HG03139 (cell line): ENCODE data around the gene SUSD3.
A peak's percentile ranks its signal among the peaks of the same experiment; 100 is the strongest.

ENCODE experiments used
- ATAC-seq: cut with Tn5 transposase; IDR thresholded peaks from one replicate; pipeline ENCODE4 v1.9.1; 2021; ENCODE audit not compliant: unreplicated experiment

Gene SUSD3

DNA sequence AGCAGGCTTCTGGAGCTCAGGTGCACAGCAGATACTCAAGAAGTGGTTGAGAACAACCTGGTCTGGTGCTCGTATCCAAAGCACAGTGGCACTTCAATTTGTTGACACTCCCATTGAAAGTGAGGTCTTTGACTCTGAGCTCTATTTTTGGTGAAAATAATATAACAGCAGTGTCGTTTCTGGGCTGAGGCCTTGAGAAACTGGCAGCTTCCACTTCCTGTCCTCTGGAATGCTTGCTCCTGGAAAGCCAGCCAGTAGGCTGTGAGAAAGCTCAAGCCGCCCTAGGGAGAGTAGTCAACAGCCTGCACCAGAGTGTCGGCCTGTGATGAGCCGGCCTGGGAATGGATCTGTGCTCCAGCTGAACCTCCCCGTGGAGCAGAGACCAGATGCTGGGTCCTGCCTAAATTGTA lies 6.8 kb upstream of the SUSD3 start:
- ATAC-seq = no peak

DNA sequence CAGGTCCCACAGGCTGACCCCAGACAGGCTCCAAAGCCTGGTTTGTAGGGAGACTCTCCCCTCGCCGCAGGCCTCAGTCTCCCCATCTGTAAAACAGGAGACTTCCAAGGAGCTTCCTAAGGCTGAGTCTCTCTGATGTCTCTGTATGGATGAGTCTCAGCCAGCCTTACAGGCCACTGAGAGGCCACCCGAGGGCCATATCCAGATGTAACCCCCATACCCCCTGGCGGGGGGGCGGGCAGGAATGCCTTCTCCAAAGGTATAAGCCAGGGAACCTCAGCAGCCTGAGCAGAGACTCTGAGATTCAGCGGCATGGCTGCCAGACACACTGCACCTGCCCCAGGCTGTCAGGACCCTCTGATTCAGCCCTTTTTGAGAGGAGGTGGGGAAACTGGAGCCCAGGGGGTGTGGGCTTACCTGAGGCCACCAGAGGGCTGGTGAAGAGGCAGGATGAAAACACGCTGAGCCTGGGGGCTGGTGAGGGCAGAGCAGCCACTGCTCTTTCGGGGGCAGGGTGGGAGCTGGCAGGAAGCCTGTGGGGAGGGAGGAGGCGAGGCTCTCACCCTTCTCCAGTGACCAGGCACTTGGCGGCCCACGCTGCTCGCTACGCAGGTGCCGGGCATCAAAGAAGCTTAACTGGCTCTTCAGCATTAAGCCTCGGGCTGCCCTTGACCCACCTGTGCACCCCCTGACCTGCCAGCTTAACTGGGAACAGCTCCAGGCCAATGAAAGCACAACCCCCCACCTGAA lies 5.5 kb upstream of the SUSD3 start:
- ATAC-seq = no peak

DNA sequence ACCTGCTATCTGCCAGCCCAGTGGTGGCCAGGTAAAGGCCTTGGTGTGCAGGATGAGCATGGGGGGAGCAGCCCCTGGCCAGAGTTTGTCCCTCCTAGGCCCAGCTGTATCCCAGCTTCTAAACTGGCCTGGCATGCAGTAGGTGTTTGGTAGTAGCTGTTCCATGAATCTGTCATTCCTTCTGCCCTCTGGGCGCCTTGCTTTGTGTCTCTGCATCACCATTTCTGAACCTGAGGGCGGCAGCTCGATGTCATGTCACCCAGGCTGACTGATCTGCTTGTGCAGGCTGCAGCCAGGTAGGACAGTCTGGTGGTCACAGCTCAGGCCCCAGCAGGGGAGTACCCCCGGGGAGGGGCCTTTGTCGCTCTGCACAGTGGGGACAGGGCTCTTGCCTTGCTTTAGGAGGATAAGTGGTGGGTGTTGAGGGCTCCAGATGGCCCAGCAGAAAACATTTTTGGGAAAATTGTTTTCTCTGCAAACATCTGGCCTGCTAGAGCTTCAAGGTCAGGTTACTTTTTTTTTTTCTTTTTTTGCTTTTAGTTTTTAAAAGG lies 4.6 kb upstream of the SUSD3 start:
- ATAC-seq = no peak

DNA sequence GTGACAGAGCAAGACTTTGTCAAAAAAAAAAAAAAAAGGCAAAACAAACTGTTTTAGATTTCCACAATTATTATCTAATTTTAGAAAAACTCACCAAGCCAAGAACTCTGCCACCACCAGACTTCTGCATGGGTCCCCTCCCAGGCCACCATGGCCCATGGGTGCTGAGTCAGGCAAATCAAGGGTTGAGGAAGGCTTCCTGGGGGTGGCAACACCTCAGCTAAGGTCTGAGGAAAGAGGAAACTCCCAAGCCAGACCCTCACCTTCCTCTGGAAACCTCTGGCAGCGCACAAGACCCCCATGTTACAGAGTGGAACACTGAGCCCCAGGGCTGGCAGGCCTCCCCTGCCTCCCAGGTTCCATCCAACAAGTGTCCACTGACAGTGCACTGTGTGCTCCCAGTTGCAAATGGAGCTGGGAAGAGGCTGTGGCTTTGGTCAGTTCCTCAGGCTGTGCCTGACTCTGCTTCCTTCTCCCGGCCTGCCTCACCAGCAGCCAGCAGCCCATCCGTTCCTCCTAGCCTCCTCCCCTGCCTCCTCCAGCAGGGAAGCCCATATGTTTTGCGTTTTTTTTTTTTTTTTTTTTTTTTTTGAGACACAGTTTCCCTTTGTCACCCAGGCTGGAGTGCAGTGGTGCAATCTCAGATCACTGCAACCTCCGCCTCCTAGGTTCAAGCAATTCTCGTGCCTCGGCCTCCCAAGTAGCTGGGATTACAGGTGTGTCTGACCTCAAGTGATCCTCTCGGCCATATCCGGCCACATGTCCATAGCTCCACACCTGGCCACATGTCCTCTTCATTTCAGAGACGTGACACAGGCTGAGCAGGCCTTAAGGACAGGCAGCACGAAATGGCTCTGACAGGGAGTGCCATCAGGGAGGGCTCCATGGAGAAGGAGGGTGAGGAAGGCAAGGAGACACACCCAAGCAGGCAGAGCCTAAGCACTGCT lies 3.5 kb upstream of the SUSD3 start:
- ATAC-seq = no peak

DNA sequence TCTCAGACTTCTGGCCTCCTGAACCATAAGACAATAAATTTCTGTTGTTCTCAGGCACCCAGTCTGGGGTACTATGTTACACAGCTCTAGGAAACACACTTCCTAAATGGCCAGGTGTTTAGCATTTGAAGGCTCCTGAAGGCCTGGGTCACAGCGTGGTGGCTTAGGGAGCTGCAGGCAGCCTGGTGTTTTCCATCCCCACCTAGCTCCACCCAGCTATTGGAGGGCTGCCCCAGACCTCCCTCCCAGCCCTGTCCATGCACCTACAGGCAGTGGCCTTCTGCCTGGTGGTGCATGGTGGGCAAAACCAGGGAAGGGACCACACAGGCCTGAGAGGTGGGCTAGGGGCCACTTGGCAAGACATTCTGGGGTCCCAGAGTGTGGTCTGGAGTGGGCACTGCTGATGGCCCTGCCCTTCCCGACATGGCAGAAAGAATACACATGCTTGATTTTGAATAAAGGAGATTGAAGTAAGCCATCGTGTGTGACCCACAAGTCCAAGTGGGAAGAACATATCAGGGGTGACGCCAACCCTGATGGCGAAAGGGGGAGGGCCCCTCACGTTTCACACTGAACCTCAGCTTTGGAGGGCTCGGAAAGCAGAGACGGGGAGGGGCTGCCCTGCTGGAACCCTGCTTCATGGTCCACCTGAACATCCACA lies 1.3 kb upstream of the SUSD3 start:
- no peak for ATAC-seq

DNA sequence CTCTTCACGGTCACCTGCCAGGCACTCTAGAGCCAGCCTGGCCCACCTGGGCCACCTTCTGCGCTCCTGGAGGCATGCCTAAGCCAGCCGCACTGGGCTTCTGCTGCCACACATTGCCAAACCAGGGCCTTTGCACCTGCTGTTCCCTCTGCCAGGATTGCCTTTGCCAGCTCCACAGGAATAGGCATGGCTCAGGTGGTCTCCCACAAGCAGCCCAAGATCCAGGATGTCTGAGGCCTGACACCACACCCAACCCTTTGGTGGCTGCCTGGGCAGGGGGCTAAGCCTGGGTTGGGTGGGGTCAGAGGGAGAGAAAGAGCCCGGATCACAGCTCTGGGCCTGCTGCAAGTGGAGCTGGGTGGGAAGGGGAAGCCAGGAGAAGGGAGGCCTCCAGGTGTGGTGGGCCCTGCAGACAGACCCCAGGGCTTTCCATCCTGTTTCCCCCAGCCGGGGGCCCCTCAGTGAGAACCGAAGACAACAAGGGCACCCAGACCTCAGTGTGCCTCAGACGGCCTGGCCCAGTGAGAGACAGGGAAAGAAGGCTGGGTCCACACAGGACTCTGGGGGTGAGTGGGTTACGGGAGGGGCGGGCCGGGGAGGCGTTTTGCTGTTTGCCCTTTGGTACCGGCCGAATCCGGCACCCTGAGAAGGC lies 672 bp upstream of the SUSD3 start:
- ATAC-seq = no peak

DNA sequence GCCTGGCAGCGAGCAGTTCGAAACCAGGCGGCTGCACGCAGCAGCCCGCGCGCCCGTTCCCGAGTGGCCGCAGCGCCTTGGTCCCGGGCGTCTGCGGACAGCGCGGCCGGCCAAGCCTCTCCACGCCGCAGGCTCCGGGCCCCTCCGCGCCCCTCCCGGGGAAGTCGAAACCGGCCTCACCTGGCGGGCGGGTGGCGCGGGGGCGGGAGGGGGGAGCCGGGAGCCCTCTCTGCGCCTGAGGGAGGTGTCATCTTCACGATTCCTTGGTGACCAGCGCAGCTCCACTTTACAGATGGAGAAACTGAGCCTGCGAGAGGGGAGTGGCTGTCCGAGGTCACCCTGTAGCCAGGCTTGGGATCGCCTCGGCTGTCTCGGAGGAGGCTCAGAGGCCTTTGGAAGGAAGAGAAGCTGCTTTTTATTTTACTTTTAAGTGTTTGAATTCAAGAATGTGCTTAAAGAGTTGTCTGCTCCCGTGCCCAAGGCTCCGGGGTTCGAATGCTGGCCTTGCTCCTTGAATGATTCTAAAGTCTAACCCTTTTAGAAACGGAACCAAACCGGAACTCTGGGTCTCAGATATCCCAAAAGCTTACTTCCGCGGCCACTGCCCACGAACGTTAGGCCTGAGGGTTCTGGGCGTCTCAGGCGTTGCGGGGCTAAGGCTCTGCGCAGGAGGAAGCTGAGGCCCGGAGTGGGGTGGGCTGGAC lies 662 bp downstream of the SUSD3 start:
- peak; percentile 9 for ATAC-seq

DNA sequence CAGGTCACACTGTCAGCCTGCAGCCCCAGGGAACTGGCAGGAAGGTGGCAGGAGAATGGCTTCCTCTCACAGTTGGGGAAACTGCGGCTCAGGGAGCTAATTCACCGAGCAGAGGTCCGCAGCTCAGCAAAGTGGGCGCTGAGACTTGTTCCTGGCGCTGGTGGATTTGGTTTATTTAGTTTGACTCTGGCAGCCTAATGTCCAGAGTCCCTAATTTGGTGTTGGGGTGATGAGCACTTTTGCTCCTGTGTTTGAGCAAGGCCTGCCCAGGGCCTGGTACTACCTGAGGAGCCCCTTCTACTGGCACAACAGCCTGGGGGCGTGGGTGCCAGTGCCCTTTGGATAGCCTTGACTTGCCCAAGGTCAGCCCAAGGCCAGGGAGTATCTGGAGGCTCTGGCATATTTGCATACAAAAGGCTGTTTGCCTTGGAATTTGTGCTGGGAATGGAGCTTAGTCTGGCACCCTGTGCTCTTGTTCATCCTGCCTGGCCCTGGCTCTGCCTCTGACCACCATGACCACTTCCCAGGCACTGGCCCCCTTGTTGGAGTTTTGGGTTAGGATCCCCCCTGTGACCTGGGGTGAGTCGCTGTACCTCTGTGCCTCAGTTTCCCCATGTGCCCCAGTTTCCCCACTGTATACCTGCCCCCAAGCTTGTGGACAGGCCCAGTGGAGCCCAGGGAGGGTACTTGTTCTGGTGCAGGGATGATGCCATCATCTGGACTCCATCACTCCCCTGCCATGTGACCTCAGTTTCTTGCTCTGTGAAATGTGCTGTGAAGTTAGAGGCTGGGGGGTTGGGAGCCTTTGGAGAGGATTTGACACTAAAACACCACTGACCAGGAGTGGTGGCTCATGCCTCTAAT lies 1.4 kb downstream of the SUSD3 start:
- no peak for ATAC-seq

DNA sequence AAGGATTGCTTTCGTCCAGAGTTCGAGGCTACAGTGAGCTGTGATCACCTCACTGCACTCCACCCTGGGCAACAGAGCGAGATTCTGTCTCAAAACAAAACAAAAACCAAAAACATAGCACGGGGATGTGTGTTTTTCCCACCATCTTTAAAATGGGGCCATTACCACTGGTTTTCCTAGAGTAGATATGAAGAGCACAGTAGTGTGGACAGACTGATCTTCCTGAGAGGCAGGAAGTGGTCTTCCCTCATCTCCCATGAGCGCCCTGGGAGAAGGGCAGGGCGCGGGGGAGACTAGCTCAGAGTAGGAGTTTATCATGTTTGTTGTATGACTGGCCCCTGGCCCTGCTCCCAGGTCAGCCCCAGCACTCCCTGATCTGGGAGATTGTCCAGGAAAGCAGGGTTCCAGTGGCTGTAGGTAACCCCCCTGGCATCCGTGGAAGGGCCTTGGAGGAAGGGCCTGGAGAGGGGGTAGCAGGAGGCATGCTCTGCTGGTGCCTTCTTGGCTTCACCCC lies 2.3 kb downstream of the SUSD3 start:
- no peak for ATAC-seq

DNA sequence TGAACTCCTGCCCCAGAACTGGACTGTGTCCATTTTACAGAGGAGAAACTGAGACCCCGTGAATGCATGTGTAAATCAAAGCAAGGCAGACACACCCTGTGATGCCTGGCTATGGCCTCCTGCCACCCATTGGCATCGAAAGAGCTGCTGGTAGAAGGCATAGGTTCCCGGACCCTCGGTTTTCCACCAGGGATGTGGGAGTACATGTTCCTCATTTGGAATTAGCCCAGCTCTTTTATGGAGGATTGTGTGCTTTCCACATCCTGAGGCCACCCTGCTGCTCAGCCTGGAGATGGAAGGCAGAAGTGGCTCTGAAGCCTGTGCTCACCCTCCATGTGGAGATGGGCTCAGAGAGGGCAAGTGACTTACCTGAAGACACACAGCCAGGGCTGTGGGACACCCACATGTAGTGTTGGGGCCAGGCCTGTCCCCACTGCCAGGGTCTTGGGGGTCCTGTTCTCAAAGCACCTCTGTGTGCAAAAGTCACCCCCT lies 2.8 kb downstream of the SUSD3 start:
- no peak for ATAC-seq

DNA sequence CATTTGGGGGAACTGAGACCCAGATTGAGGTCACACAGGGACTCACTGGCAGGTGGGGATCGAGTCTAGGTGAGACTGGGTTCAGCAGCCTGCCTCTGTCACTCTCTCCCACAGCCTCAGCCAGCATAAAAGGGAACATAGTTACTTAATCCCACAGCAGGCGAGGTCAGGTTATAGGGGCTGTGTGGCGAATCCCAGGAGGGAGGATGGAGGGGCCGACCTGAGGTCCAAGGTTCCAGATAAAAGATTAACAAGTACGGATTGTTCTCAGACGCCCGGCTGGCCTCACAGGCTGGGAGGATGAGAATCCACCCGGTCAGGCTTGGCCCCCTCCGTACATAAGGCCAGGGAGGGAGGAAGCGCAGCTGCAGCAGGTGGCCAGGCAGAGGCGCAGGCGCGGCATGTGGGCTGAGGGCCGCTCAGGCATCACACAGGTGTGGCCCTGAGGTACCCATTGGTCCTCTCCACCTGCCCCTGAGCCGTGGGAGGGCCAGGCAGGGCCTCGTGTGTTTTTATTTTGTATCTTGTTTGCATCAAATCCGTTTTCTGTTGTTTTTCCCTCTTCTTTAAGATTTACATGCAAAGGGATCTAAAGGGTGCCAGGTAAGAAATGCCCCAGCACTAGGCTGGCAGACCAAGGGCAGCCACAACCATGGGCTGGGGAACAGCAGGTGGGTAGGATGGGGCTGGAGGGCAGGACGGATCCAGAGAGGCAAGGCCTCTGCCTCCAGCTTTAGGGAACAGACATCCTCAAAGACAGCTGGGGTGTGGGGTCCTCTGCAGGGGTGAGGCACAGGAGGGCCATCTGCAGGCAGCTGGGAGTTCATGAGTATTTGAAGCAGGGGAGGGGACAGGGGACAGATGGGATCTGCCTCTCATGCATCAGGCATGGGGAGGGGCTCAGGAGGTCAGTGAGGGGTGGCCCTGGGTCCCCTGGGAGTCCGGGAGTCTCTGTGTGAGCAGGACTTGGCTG lies 3.6 kb downstream of the SUSD3 start:
- ATAC-seq = no peak

DNA sequence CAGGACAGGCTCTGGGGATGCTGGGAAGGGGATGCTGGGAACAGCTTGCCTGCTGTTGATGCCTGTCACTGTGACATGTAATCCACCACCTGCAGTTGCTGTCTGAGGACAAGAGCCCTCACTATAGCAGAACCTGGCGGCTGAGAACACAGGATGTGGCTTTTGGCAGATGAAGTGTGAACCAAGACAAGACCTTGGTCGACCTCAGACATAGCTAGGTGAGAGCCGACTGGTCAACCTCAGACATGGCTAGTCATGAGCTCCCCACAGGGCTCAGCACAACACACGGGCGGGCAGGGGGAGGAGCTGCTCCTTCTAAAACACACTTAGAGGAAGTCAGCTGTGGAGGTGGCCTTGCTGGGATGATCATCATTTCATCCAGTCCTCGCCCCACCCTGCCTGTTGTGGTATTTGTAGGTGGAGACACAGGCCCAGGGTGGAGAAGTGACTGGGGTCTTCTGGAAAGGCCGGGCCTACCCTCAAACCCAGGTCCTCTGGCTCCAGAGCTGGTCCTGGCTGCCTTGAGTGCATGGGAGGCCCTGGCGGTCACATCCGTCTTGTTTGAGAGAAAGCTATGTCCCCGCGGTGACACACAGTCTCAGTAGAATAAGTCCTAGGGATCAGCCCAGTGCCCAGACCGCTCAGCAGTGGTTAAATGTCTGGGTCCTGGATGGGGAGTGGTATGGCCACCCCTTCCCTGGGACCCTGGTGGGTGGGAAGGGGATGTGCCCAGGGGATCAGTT lies 6.1 kb downstream of the SUSD3 start:
- peak; percentile 87 for ATAC-seq

DNA sequence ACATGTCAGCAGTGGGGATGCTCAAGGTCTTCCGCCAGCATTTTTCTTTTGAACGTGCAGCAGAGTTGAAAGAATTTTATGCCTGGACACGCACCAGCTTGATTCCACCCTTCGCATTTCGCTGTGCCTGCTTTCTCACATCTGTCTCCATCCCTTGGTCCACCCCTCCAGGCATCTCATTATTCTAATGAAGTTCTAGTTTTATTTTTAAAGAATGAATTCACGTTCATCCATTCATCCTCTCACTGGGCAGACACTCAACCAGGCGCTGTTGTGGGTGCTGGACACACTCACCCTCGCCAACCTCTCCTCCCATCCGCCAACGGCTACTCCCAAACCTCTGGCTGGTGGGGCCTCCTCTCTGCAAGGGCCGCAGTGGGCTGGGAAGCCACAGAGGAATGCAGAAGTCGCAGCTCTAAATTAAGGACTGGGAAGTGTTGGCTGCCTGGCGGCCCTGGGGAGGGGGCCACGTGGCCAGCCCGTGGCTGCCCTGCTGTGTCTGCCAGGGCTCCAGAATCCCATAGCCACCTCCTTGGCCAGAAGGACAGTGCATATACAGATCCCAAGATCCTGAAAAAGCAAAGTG lies 6.7 kb downstream of the SUSD3 start:
- no peak for ATAC-seq

DNA sequence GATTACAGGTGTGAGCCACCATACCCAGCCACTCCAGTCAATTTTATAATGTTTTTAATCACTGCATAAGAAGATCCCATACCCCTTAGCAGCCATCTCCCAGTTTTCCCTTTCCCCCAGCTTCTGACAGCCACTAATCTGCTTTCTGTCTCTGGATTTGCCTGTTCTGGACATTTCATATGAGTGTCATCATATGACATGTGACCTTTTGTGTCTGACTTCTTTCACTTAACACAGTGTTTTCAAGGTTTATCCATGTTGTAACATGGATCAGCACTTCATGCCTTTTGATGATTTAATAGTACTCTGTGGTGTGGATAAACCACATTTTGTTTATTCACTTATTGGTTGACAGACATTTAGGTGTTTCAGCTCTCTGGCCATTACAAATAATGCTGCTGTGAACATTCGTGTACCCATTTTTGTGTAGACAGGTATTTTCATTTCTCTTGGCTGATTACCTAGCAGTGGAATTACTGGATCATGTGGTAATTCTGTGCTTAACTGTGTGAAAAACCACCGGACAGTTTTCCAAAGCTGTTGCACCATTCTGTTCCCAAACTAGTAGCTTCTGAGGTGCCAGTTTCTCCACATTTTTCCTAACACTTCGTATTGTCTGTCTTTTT lies 8.6 kb downstream of the SUSD3 start:
- ATAC-seq = no peak

DNA sequence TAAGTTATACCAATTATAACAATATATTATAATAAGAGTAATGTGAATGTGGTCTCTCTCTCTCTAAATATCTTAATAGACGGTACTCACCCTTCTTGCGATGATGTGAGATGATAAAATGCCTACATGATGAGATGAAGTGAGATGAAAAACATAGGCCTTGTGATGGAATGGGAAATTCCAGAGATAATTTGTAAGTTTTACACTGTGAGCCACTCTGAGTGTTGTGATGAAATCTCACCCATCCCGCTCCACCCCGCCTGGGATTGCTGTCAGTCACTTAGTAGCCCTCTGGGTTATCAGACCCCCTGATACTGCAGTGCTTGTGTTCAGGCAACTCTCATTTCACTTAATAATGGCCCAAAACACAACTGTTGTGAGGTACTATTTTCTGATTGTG lies 10.5 kb downstream of the SUSD3 start:
- no peak for ATAC-seq

DNA sequence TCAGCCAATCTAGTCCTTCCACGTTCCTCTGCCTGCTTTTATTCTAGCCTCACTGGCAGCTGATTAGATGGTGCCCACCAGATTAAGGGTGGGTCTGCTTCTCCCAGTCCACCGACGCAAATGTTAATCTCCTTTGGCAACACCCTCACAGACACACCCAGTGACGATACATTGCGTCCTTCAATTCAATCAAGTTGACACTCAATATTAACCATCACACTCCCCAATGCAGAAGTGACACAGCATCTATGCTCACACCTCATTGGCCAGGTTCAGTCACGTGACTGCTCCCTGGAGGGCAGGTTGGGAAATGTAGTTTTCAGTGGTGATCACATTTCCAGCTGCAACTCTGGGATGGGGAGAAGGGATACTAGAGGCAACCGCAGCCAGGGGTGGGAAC lies 13.0 kb downstream of the SUSD3 start:
- no peak for ATAC-seq
